Osteocyte (in vitro differentiated cells): Measurements from ENCODE around the gene IL1A. TPM values are rescaled to one million over a fixed set of nuclear protein-coding genes. Genes with fewer than 3 reads are reported as not detected.

ENCODE experiments used
- DNase-seq: peaks from one replicate; pipeline ENCODE4 v3.0.0; 2021; ENCODE audit warnings: mixed read lengths; ENCODE audit not compliant: unreplicated experiment; ENCODE audit errors: extremely low spot score
- H3K27ac Mint-ChIP-seq: one replicate; pipeline ENCODE4 v1.8.0; 2021; ENCODE audit warnings: mild to moderate bottlenecking, mixed read lengths; ENCODE audit not compliant: unreplicated experiment
- H3K27me3 Mint-ChIP-seq: one replicate; pipeline ENCODE4 v1.8.0; 2021; ENCODE audit warnings: mixed read lengths; ENCODE audit not compliant: unreplicated experiment
- H3K36me3 Mint-ChIP-seq: one replicate; pipeline ENCODE4 v1.8.0; 2021; ENCODE audit warnings: mixed read lengths; ENCODE audit not compliant: unreplicated experiment
- H3K4me1 Mint-ChIP-seq: one replicate; pipeline ENCODE4 v1.8.0; 2021; ENCODE audit warnings: mixed read lengths; ENCODE audit not compliant: unreplicated experiment
- H3K4me3 Mint-ChIP-seq: one replicate; pipeline ENCODE4 v1.8.0; 2021; ENCODE audit warnings: mild to moderate bottlenecking, moderate library complexity, mixed read lengths; ENCODE audit not compliant: unreplicated experiment
- H3K9me3 Mint-ChIP-seq: one replicate; pipeline ENCODE4 v1.8.0; 2021; ENCODE audit warnings: mixed read lengths; ENCODE audit not compliant: unreplicated experiment
- total RNA-seq: library from RNA; stranded (reverse); gene quantifications from 2 replicates; pipeline ENCODE4 v1.2.1, GENCODE V29; 2021
- TF ChIP-seq, protein P1 (sequence below): fragments of 200-600 bp; sonication (generic); IDR thresholded peaks from 2 replicates; pipeline ENCODE4 v1.5.0; 2021; ENCODE audit warnings: antibody characterized with exemption, mild to moderate bottlenecking, moderate library complexity

Gene IL1A
- total RNA-seq, 1 donor from 2014 or later, result not detected

DNA sequence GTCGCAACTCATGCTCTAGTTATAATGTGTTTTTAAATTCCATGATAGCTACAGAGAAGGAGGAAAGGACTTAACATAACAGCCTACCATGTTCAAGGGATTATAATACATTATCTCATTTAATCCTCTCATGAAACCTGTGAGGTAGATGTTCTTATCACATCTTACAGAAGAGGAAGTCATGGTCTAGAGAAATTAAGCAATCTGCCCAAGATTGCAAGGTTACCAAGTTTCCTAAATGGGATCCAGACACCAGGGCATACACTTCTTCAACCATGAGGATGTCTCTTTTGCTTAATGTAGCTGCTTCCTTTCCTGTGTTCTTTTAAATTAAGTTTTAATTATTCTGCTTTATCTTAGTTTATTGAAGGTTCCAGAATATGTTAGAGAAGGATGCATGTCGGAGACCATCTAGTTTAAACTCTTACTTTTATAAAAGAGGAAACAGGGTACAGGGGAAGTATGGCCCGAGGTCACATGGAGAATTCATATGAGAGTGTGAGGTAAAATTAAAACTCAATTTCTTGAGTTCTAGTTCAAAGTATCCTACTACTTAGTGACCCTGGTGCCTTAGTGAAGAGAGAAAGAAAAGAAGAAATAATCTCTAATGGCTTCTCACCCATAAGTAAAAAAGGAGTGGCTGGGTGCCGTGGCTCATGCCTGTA is 3.6 kb upstream of the IL1A start:
- no peak overlapping the region for H3K27ac Mint-ChIP-seq
- no peak for DNase-seq
- TF ChIP-seq, protein P1, sequence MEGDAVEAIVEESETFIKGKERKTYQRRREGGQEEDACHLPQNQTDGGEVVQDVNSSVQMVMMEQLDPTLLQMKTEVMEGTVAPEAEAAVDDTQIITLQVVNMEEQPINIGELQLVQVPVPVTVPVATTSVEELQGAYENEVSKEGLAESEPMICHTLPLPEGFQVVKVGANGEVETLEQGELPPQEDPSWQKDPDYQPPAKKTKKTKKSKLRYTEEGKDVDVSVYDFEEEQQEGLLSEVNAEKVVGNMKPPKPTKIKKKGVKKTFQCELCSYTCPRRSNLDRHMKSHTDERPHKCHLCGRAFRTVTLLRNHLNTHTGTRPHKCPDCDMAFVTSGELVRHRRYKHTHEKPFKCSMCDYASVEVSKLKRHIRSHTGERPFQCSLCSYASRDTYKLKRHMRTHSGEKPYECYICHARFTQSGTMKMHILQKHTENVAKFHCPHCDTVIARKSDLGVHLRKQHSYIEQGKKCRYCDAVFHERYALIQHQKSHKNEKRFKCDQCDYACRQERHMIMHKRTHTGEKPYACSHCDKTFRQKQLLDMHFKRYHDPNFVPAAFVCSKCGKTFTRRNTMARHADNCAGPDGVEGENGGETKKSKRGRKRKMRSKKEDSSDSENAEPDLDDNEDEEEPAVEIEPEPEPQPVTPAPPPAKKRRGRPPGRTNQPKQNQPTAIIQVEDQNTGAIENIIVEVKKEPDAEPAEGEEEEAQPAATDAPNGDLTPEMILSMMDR, result no peak
- no peaks in the 10 kb centered on the region for H3K36me3 Mint-ChIP-seq
- no peak overlapping the region for H3K4me3 Mint-ChIP-seq
- peaks cover 7% of the 10 kb centered on the region for H3K4me1 Mint-ChIP-seq
- no peaks in the 10 kb centered on the region for H3K9me3 Mint-ChIP-seq
- no peaks in the 10 kb centered on the region for H3K27me3 Mint-ChIP-seq

DNA sequence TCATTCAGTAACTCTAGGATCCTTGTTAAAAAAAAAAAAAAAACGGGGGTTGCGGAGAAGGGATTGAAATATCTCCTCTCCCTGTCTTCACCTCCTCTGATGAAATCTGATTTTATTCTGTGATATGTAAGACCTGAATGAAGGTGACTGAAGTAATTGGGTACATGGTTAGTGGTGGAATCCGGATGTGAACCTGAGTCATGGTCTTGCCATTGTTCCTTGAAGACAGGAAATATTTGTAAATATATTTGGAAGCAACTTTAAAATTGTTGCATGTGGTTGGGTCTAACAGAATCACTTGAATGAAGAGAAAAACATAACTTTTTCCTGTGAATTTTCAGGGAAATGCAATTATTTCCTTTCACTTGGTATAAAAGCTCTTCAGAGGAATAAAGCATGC is 3.0 kb upstream of the IL1A start:
- H3K9me3 Mint-ChIP-seq, result no peaks in the 10 kb centered on the region
- H3K4me3 Mint-ChIP-seq, result no peak overlapping the region
- no peaks in the 10 kb centered on the region for H3K27me3 Mint-ChIP-seq
- peaks cover 7% of the 10 kb centered on the region for H3K4me1 Mint-ChIP-seq
- no peaks in the 10 kb centered on the region for H3K36me3 Mint-ChIP-seq
- TF ChIP-seq, protein P1, result no peak
- DNase-seq, result no peak
- no peak overlapping the region for H3K27ac Mint-ChIP-seq

DNA sequence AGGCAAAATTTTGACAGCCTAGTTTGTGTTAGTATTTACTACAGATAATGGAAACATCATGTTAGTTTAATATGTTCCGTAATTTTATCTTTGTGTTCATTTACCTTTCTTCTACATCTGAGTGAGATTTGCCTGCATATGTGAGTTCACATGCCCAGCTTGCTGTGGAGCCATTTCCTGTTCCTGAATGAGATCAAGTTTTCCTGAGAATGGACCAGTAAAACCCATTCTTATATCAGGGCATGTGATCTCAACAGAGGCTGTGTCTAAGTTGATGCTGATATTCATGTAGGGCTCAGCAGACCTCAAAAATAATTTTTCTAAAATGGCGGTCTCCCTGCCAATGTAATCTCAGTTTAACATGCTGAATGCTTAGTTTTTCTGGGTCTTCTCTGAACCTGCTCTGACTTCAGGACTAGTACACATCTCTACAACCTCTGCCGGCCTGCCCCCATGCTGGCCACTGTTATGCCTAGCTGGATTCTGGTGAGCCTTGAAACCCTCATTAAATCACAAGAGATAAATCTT is 1.0 kb downstream of the IL1A start:
- TF ChIP-seq, protein P1, result no peak
- H3K36me3 Mint-ChIP-seq, result no peaks in the 10 kb centered on the region
- H3K9me3 Mint-ChIP-seq, result no peaks in the 10 kb centered on the region
- H3K4me3 Mint-ChIP-seq, result no peak overlapping the region
- DNase-seq, result no peak
- H3K27me3 Mint-ChIP-seq, result no peaks in the 10 kb centered on the region
- H3K4me1 Mint-ChIP-seq, result peaks cover 7% of the 10 kb centered on the region
- no peak overlapping the region for H3K27ac Mint-ChIP-seq

DNA sequence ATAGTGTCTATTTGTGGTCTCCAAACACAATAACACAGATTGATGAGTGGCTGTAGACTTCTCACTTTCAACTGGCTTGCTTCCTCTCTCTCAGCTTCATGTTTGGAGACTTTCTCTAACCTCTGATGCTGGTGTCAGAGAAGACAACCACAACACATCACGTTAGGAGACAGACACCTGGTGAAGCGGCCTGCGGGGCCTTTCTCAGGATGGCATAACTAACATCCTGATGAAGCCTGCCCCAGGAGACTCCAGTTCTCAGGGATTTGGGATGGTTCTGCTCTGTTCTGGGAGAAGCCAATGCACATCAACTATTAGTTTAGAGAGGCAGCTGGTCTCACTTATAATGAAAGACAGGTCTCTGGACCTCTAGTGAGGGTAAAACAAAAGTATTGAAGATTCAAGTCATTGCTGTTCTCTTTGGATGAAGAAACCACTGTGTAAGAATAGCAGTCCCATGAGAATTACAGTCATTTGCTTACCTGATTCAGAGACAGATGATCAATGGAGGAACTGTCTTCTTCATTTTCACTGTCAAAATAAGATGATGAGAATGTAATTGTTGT is 2.0 kb downstream of the IL1A start:
- Mint-ChIP-seq H3K4me3 (no peak overlapping the region), H3K27me3 (no peaks in the 10 kb centered on the region), H3K9me3 (no peaks in the 10 kb centered on the region), H3K27ac (no peak overlapping the region), H3K36me3 (no peaks in the 10 kb centered on the region), H3K4me1 (peaks cover 7% of the 10 kb centered on the region)
- TF ChIP-seq, protein P1, result no peak
- no peak for DNase-seq

- H3K9me3 Mint-ChIP-seq, result no peaks in the 10 kb centered on the region
- H3K4me1 Mint-ChIP-seq, result peaks cover 7% of the 10 kb centered on the region
- TF ChIP-seq, protein P1, result no peak
- no peak overlapping the region for H3K27ac Mint-ChIP-seq
- no peaks in the 10 kb centered on the region for H3K36me3 Mint-ChIP-seq
- DNase-seq, result no peak
- no peak overlapping the region for H3K4me3 Mint-ChIP-seq
- H3K27me3 Mint-ChIP-seq, result no peaks in the 10 kb centered on the region
Measured at GRCh38 chr2:112779598-112779997, 4.7 kb downstream of the IL1A start.
